Panc1 (cell line): ENCODE measurements around the gene IFTAP. TPM values are rescaled to one million over a fixed set of nuclear protein-coding genes. Genes with fewer than 3 reads are reported as not detected.

Experiments used
- ATAC-seq: fragments of 200-7000 bp; cut with Tn5 transposase; 2 replicates; pipeline ENCODE4 v1.9.1; 2020; ENCODE audit warnings: mild to moderate bottlenecking, moderate library complexity
- BruUV-seq: library from RNA; stranded (reverse); fragments of 400-500 nt; replicated peaks from 2 replicates; lab custom pipeline; 2021; lab: Mats Ljungman, UMichigan
- CTCF ChIA-PET: fragments of 300-600 bp; sonication (Branson Sonifier 250); formaldehyde crosslinking; loops from one replicate; lab custom pipeline; 2022; ENCODE audit warnings: antibody characterized with exemption; lab: Charles Lee
- POLR2A ChIA-PET: fragments of 300-600 bp; sonication (Branson Sonifier 250); formaldehyde crosslinking; loops from one replicate; lab custom pipeline; 2022; ENCODE audit warnings: antibody characterized with exemption; lab: Charles Lee
- DNase-seq: peaks from one replicate; pipeline ENCODE4 v3.0.0-alpha.2; 2010; ENCODE audit warnings: low read depth, low spot score
- H3K27ac ChIP-seq: 2 replicates; pipeline ENCODE4 v1.5.1; 2011; ENCODE audit warnings: mild to moderate bottlenecking, low read length, inconsistent platforms
- H3K27me3 ChIP-seq: fragments of 200-500 bp; sonication (Bioruptor generic); 2 replicates; pipeline ENCODE4 v1.6.0; 2014; ENCODE audit warnings: low read length, inconsistent platforms; ENCODE audit not compliant: control insufficient read depth, insufficient read depth
- H3K36me3 ChIP-seq: fragments of 200-500 bp; sonication (Bioruptor generic); 2 replicates; pipeline ENCODE4 v1.5.1; 2014; ENCODE audit warnings: inconsistent platforms, mild to moderate bottlenecking, low read length, moderate library complexity; ENCODE audit not compliant: control insufficient read depth, insufficient read depth
- H3K4me1 ChIP-seq: 2 replicates; pipeline ENCODE4 v1.5.1; 2011; ENCODE audit warnings: inconsistent platforms, mild to moderate bottlenecking, low read length, moderate library complexity; ENCODE audit not compliant: control insufficient read depth, insufficient read depth
- H3K4me3 ChIP-seq, 2 experiments: 2 replicates each; pipeline ENCODE4 v1.5.1; 2011 to 2012; ENCODE audit warnings: low read depth in 2 of 2, low read length in 2 of 2, mild to moderate bottlenecking in 2 of 2, inconsistent platforms in 1 of 2, moderate library complexity in 1 of 2
- H3K9me3 ChIP-seq: fragments of 200-500 bp; sonication (Bioruptor generic); 2 replicates; pipeline ENCODE4 v1.5.1; 2014; ENCODE audit warnings: low read depth, mild to moderate bottlenecking, inconsistent platforms, low read length, moderate library complexity; ENCODE audit not compliant: control insufficient read depth, insufficient read depth
- POLR2AphosphoS5 ChIP-seq: IDR thresholded peaks from 2 replicates; pipeline ENCODE4 v1.6.1; 2012; ENCODE audit warnings: mild to moderate bottlenecking, low read depth, low read length, moderate library complexity
- SIN3A ChIP-seq: IDR thresholded peaks from 2 replicates; pipeline ENCODE4 v1.6.1; 2012; ENCODE audit warnings: low read depth, mild to moderate bottlenecking, low read length, moderate library complexity, borderline replicate concordance; ENCODE audit not compliant: insufficient read depth
- TCF7L2 ChIP-seq: IDR thresholded peaks from 2 replicates; pipeline ENCODE4 v1.6.1; 2011; ENCODE audit warnings: mild to moderate bottlenecking, low read depth, low read length, inconsistent platforms
- in situ Hi-C: cut with HindIII; loops from 2 replicates; pipeline ENCODE4 v1.10.0; 2016; ENCODE audit warnings: low sequenced_read_pairs, low pct_unique_long_range_greater_than_20kb
- intact Hi-C: fragments of 100-400 bp; cut with micrococcal nuclease; formaldehyde crosslinking; loops from one replicate; pipeline ENCODE4 v1.10.0; 2022; ENCODE audit not compliant: unreplicated experiment
- total RNA-seq: library from RNA; stranded (reverse); gene quantifications from one replicate; pipeline ENCODE4 v1.2.1, GENCODE V29; 2021; ENCODE audit not compliant: unreplicated experiment
- TF ChIP-seq, protein P1 (sequence below): fragments of 450-650 bp; IDR thresholded peaks from 2 replicates; pipeline ENCODE4 v1.5.1; 2017; ENCODE audit warnings: mild to moderate bottlenecking
- TF ChIP-seq, protein P2 (sequence below), 2 experiments: IDR thresholded peaks; 2 replicates each; pipeline ENCODE4 v1.6.1; 2011 to 2012; ENCODE audit warnings: low read depth in 2 of 2, control low read depth in 1 of 2, low read length in 1 of 2, mild to moderate bottlenecking in 1 of 2, moderate library complexity in 1 of 2; ENCODE audit not compliant: insufficient read depth in 1 of 2

Gene IFTAP
- total RNA-seq, 1 experiment from 2014 or later: 18.2 TPM

DNA sequence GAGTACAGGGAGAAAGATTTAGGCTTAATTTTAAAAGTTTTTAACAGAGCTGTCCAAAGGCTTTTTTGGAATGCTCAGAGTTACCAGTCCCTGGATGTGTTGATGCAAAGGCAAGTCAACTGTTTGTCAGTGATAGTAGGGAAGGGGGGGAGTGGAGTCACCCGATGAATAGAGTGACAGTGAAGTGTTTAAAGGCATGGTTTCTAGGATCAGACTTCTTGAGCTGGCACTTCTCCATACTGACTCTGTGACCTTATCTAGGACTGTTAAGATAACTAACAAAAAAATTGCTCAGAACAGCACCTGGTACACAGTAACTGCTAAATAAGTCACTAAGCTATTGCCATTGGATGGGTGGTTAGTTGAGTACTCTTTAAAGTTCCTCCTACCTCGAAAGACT is 15.1 kb downstream of the IFTAP start:
- no peak overlapping the region for H3K27ac ChIP-seq
- TF ChIP-seq POLR2AphosphoS5: no peak
- CTCF ChIA-PET: no interaction called here

DNA sequence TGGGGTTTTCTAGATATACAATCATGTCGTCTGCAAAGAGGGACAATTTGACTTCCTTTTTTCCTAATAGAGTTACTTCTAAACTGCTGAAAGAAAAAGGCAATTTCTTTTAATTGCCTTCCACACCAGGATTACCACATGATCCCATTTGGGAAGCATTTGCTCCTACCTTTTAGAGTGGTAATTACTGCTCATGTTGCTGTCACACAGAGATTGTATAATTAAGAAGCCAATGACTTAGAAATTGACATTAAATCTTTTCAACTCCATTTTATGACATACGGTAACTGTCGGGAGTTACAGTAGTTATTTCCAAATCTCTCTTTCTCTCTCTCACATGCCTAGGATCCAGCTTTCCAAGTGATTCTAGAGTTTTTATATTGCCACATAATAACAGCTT is 21.5 kb downstream of the IFTAP start:
- no peak for ATAC-seq
- in situ Hi-C loops (no loop called here), intact Hi-C loops (no loop called here)
- ChIA-PET CTCF (no interaction called here), POLR2A (no interaction called here)
- no peaks in the 10 kb centered on the region for H3K36me3 ChIP-seq
- DNase-seq: no peak
- TF ChIP-seq POLR2AphosphoS5 (no peak), TCF7L2 (no peak), SIN3A (no peak)
- TF ChIP-seq, protein P1, sequence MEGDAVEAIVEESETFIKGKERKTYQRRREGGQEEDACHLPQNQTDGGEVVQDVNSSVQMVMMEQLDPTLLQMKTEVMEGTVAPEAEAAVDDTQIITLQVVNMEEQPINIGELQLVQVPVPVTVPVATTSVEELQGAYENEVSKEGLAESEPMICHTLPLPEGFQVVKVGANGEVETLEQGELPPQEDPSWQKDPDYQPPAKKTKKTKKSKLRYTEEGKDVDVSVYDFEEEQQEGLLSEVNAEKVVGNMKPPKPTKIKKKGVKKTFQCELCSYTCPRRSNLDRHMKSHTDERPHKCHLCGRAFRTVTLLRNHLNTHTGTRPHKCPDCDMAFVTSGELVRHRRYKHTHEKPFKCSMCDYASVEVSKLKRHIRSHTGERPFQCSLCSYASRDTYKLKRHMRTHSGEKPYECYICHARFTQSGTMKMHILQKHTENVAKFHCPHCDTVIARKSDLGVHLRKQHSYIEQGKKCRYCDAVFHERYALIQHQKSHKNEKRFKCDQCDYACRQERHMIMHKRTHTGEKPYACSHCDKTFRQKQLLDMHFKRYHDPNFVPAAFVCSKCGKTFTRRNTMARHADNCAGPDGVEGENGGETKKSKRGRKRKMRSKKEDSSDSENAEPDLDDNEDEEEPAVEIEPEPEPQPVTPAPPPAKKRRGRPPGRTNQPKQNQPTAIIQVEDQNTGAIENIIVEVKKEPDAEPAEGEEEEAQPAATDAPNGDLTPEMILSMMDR: no peak
- TF ChIP-seq, protein P2, sequence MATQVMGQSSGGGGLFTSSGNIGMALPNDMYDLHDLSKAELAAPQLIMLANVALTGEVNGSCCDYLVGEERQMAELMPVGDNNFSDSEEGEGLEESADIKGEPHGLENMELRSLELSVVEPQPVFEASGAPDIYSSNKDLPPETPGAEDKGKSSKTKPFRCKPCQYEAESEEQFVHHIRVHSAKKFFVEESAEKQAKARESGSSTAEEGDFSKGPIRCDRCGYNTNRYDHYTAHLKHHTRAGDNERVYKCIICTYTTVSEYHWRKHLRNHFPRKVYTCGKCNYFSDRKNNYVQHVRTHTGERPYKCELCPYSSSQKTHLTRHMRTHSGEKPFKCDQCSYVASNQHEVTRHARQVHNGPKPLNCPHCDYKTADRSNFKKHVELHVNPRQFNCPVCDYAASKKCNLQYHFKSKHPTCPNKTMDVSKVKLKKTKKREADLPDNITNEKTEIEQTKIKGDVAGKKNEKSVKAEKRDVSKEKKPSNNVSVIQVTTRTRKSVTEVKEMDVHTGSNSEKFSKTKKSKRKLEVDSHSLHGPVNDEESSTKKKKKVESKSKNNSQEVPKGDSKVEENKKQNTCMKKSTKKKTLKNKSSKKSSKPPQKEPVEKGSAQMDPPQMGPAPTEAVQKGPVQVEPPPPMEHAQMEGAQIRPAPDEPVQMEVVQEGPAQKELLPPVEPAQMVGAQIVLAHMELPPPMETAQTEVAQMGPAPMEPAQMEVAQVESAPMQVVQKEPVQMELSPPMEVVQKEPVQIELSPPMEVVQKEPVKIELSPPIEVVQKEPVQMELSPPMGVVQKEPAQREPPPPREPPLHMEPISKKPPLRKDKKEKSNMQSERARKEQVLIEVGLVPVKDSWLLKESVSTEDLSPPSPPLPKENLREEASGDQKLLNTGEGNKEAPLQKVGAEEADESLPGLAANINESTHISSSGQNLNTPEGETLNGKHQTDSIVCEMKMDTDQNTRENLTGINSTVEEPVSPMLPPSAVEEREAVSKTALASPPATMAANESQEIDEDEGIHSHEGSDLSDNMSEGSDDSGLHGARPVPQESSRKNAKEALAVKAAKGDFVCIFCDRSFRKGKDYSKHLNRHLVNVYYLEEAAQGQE (IDR thresholded peaks at IDR 0.05; ENCODE audit: insufficient read depth in 1 of 2, low read depth in 2 of 2, low read length in 1 of 2): no peak
- no peaks in the 10 kb centered on the region for H3K9me3 ChIP-seq
- BruUV-seq: no TSS peak
- H3K27ac ChIP-seq: no peak overlapping the region
- no peaks in the 10 kb centered on the region for H3K27me3 ChIP-seq
- H3K4me3 ChIP-seq: no peak overlapping the region
- no peaks in the 10 kb centered on the region; the same call in 1 of the 2 replicates for H3K4me1 ChIP-seq

More for the DNA sequence above, 15.1 kb downstream of the IFTAP start:
- ATAC-seq: no peak
- POLR2A ChIA-PET: no interaction called here
- no peaks in the 10 kb centered on the region for H3K4me1 ChIP-seq
- intact Hi-C loops: no loop called here
- BruUV-seq: no TSS peak
- no peak overlapping the region for H3K4me3 ChIP-seq
- no peak for DNase-seq
- in situ Hi-C loops: no loop called here
- no peaks in the 10 kb centered on the region for H3K27me3 ChIP-seq
- no peaks in the 10 kb centered on the region for H3K36me3 ChIP-seq
- H3K9me3 ChIP-seq: no peaks in the 10 kb centered on the region

DNA sequence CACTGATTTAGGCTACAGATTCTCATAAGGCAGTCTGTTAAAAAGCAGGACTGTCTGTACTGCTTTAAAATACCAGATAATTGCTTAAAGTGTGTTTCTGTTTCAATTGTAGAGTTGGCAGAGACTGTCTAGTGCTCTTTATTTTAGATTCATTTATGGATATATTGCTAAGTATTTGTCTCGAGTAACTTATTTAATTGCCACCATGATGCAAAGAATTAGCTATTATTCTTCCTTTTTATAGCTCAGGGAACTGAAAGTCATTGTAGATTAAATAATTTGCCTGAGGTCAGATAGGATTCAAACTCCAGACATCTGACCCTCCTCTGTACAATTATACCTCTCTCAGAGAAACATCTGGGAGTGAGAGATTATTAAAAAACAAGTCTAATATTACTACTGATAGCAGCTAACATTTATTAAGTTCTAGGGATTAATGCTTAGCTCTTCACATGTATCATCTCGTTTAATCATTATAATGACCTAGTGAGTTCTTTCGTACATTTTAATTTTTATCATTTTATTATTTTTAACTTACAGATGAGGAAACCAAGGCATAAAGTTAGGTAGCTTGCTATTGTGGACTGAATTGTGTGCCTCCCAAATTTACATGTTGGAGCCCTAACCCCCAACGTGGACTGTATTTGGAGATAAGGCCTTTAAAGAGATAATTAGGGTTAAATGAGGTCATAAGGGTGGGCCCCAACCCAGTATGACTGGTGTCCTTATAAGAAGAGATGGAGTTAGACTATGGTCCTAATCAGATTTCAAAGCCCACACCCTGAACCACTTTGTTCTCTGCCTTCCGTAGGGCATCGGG is 23.5 kb downstream of the IFTAP start:
- no peak for DNase-seq
- no peaks in the 10 kb centered on the region for H3K27me3 ChIP-seq
- H3K27ac ChIP-seq: no peak overlapping the region
- no peak overlapping the region for H3K4me3 ChIP-seq
- in situ Hi-C loops: no loop called here
- no peaks in the 10 kb centered on the region; the same call in 1 of the 2 replicates for H3K4me1 ChIP-seq
- intact Hi-C loops: no loop called here
- H3K36me3 ChIP-seq: no peaks in the 10 kb centered on the region
- no TSS peak for BruUV-seq
- H3K9me3 ChIP-seq: no peaks in the 10 kb centered on the region
- ChIA-PET POLR2A (no interaction called here), CTCF (no interaction called here)
- TF ChIP-seq, protein P2 (IDR thresholded peaks at IDR 0.05; ENCODE audit: insufficient read depth in 1 of 2, low read depth in 2 of 2, low read length in 1 of 2): no peak
- TF ChIP-seq, protein P1: no peak
- TF ChIP-seq POLR2AphosphoS5: no peak
- TF ChIP-seq TCF7L2: no peak
- TF ChIP-seq SIN3A: no peak
- ATAC-seq: no peak
